ENCODE results near the gene CLEC10A. TPM values are rescaled to one million over a fixed set of nuclear protein-coding genes. Genes with fewer than 3 reads are reported as not detected.

The CLEC10A gene
- total RNA-seq, 4 donors from 2014 or later = 1.8 to 9.9 (median 5.6) TPM

GRCh38 chr17:7042501-7043181 lies 37.4 kb downstream of the CLEC10A start:
- Histone ChIP-seq H3K4me3 (peak overlapping the region; percentile 26 to 58 (median 54)), H3K9me3 (no peaks in the 10 kb centered on the region), H3K36me3 (no peaks in the 10 kb centered on the region), H3K27me3 (peaks cover 0 to 6% of the 10 kb centered on the region in 2 donors), H3K4me1 (peaks cover 9 to 53% (median 24%) of the 10 kb centered on the region in 4 donors), H3K27ac (peak overlapping the region in 1 of 4 donors; percentile 68)
- TF ChIP-seq POLR2A (IDR thresholded peaks at IDR 0.05) = no peak
- TF ChIP-seq CTCF (IDR thresholded peaks at IDR 0.05) = no peak
- DNase-seq = peak in 2 of 3 donors; percentile 27 to 53

- peak overlapping the region in 1 of 4 donors; percentile 68 for H3K27ac ChIP-seq
- H3K27me3 ChIP-seq = peaks cover 0 to 6% of the 10 kb centered on the region in 2 donors
- H3K4me1 ChIP-seq = peaks cover 9 to 47% (median 24%) of the 10 kb centered on the region in 4 donors
- no peaks in the 10 kb centered on the region for H3K36me3 ChIP-seq
- no peak for TF ChIP-seq CTCF (IDR thresholded peaks at IDR 0.05)
- TF ChIP-seq POLR2A (IDR thresholded peaks at IDR 0.05) = no peak
- peak; percentile 37 to 60 (median 55) for DNase-seq
- H3K9me3 ChIP-seq = no peaks in the 10 kb centered on the region
- H3K4me3 ChIP-seq = peak overlapping the region; percentile 26 to 58 (median 54)
Observed at GRCh38 chr17:7041607-7042500, 38.2 kb downstream of the CLEC10A start.

GRCh38 chr17:7039832-7040231 lies 40.2 kb downstream of the CLEC10A start:
- peaks cover 7 to 43% (median 28%) of the 10 kb centered on the region in 4 donors for H3K4me1 ChIP-seq

GRCh38 chr17:7038025-7038862 lies 41.8 kb downstream of the CLEC10A start:
- H3K4me3 ChIP-seq = peak overlapping the region in 1 of 4 donors; percentile 22
- H3K9me3 ChIP-seq = no peaks in the 10 kb centered on the region
- peaks cover 7 to 33% (median 24%) of the 10 kb centered on the region in 4 donors for H3K4me1 ChIP-seq
- H3K27me3 ChIP-seq = peaks cover 0 to 6% of the 10 kb centered on the region in 2 donors
- TF ChIP-seq CTCF (IDR thresholded peaks at IDR 0.05) = no peak
- DNase-seq = peak in 2 of 3 donors; percentile 57 to 59
- no peaks in the 10 kb centered on the region for H3K36me3 ChIP-seq
- peak overlapping the region in 1 of 4 donors; percentile 64 for H3K27ac ChIP-seq

More at GRCh38 chr17:7039832-7040231, 40.2 kb downstream of the CLEC10A start:
- H3K9me3 ChIP-seq = no peaks in the 10 kb centered on the region
- H3K27ac ChIP-seq = no peak overlapping the region
- H3K27me3 ChIP-seq = peaks cover 0 to 6% of the 10 kb centered on the region in 2 donors
- DNase-seq = no peak
- TF ChIP-seq POLR2A (IDR thresholded peaks at IDR 0.05) (no peak), CTCF (IDR thresholded peaks at IDR 0.05) (no peak)
- H3K36me3 ChIP-seq = no peaks in the 10 kb centered on the region
- no peak overlapping the region for H3K4me3 ChIP-seq
